SJSA1 (cell line): ENCODE measurements around the gene GLUD1. TPM values are rescaled to one million over a fixed set of nuclear protein-coding genes. Genes with fewer than 3 reads are reported as not detected.
"Not testable (repeated sequence)": the region's sequence is repeated elsewhere in the genome, so short reads cannot be mapped to it uniquely, and the experiment has no call there.

Experiments
- DNase-seq, 2 experiments: peaks; one replicate each; pipeline ENCODE4 v3.0.0-alpha.2; 2015 to 2020; ENCODE audit warnings: low spot score in 2 of 2, low read depth in 1 of 2
- H3K27ac ChIP-seq: fragments of 250-450 bp; sonication (Bioruptor Pico); 2 replicates; pipeline ENCODE4 v1.5.1; 2020; ENCODE audit warnings: mild to moderate bottlenecking, moderate library complexity
- H3K27me3 ChIP-seq: fragments of 250-450 bp; sonication (Bioruptor Pico); replicated peaks from 2 replicates; pipeline ENCODE4 v1.5.1; 2020; ENCODE audit warnings: mild to moderate bottlenecking, moderate library complexity
- H3K36me3 ChIP-seq: fragments of 250-450 bp; sonication (Bioruptor Pico); 2 replicates; pipeline ENCODE4 v1.5.1; 2020; ENCODE audit warnings: mild to moderate bottlenecking
- H3K4me1 ChIP-seq: fragments of 250-450 bp; sonication (Bioruptor Pico); replicated peaks from 2 replicates; pipeline ENCODE4 v1.6.1; 2021; ENCODE audit warnings: mild to moderate bottlenecking
- H3K4me3 ChIP-seq: fragments of 250-450 bp; sonication (Bioruptor Pico); 2 replicates; pipeline ENCODE4 v1.5.1; 2020; ENCODE audit warnings: mild to moderate bottlenecking
- H3K9me3 ChIP-seq: fragments of 250-450 bp; sonication (Bioruptor Pico); replicated peaks from 2 replicates; pipeline ENCODE4 v1.5.1; 2020; ENCODE audit warnings: mild to moderate bottlenecking
- total RNA-seq: library from RNA; depleted of rRNA; stranded (reverse); fragments of >200 nt; shearing (Covaris generic); gene quantifications from 2 replicates; pipeline ENCODE4 v1.2.3, GENCODE V29; 2014

The GLUD1 gene
- total RNA-seq, 1 experiment from 2014 or later, result 176 TPM

- H3K27me3 ChIP-seq, DNase-seq, H3K27ac ChIP-seq, H3K9me3 ChIP-seq, H3K4me3 ChIP-seq, H3K36me3 ChIP-seq: not testable (repeated sequence)
- H3K4me1 ChIP-seq, result peaks cover 29% of the 10 kb centered on the region
Observed at GRCh38 chr10:87080621-87081020, 14.0 kb downstream of the GLUD1 start.

GRCh38 chr10:87079106-87079836 is 15.4 kb downstream of the GLUD1 start:
- Histone ChIP-seq H3K4me3 (no peak overlapping the region), H3K9me3 (no peaks in the 10 kb centered on the region), H3K27ac (no peak overlapping the region), H3K36me3 (no peaks in the 10 kb centered on the region), H3K27me3 (no peaks in the 10 kb centered on the region), H3K4me1 (peaks cover 23% of the 10 kb centered on the region)
- no peak for DNase-seq

GRCh38 chr10:87076421-87076820 is 18.2 kb downstream of the GLUD1 start:
- H3K36me3 ChIP-seq, H3K27me3 ChIP-seq, H3K4me3 ChIP-seq, H3K27ac ChIP-seq, DNase-seq, H3K4me1 ChIP-seq, H3K9me3 ChIP-seq: not testable (repeated sequence)

GRCh38 chr10:87072449-87072848 is 22.2 kb downstream of the GLUD1 start:
- no peak for DNase-seq
- H3K27ac ChIP-seq, result no peak overlapping the region
- H3K27me3 ChIP-seq, result no peaks in the 10 kb centered on the region
- peaks cover 26% of the 10 kb centered on the region for H3K36me3 ChIP-seq
- no peak overlapping the region for H3K4me3 ChIP-seq
- no peaks in the 10 kb centered on the region for H3K9me3 ChIP-seq
- no peaks in the 10 kb centered on the region for H3K4me1 ChIP-seq

GRCh38 chr10:87068281-87068680 is 26.4 kb downstream of the GLUD1 start:
- no peak overlapping the region for H3K27ac ChIP-seq
- no peaks in the 10 kb centered on the region for H3K4me1 ChIP-seq
- DNase-seq, result no peak
- H3K27me3 ChIP-seq, result no peaks in the 10 kb centered on the region
- H3K36me3 ChIP-seq, result peaks cover 54% of the 10 kb centered on the region
- H3K9me3 ChIP-seq, result no peaks in the 10 kb centered on the region
- no peak overlapping the region for H3K4me3 ChIP-seq

- Histone ChIP-seq H3K9me3 (no peaks in the 10 kb centered on the region), H3K4me3 (no peak overlapping the region), H3K27me3 (no peaks in the 10 kb centered on the region), H3K27ac (no peak overlapping the region), H3K36me3 (peaks cover 61% of the 10 kb centered on the region), H3K4me1 (no peaks in the 10 kb centered on the region)
- no peak for DNase-seq
Observed at GRCh38 chr10:87066865-87067264, 27.8 kb downstream of the GLUD1 start.

GRCh38 chr10:87066178-87066577 is 28.5 kb downstream of the GLUD1 start:
- no peak for DNase-seq

GRCh38 chr10:87064651-87065050 is 30.0 kb downstream of the GLUD1 start:
- peaks cover 72% of the 10 kb centered on the region for H3K36me3 ChIP-seq
- no peaks in the 10 kb centered on the region for H3K27me3 ChIP-seq
- DNase-seq, result no peak
- H3K27ac ChIP-seq, result no peak overlapping the region
- no peak overlapping the region for H3K4me3 ChIP-seq
- H3K4me1 ChIP-seq, result no peaks in the 10 kb centered on the region
- H3K9me3 ChIP-seq, result no peaks in the 10 kb centered on the region

More at GRCh38 chr10:87066178-87066577, 28.5 kb downstream of the GLUD1 start:
- no peak overlapping the region for H3K4me3 ChIP-seq
- no peak overlapping the region for H3K27ac ChIP-seq
- H3K4me1 ChIP-seq, result no peaks in the 10 kb centered on the region
- no peaks in the 10 kb centered on the region for H3K9me3 ChIP-seq
- no peaks in the 10 kb centered on the region for H3K27me3 ChIP-seq
- peaks cover 68% of the 10 kb centered on the region for H3K36me3 ChIP-seq

GRCh38 chr10:87060280-87060928 is 34.2 kb downstream of the GLUD1 start:
- Histone ChIP-seq H3K4me1 (no peaks in the 10 kb centered on the region), H3K4me3 (no peak overlapping the region), H3K27me3 (no peaks in the 10 kb centered on the region), H3K36me3 (peaks cover 76% of the 10 kb centered on the region), H3K27ac (no peak overlapping the region), H3K9me3 (no peaks in the 10 kb centered on the region)
- DNase-seq, result no peak

- no peak for DNase-seq
- no peaks in the 10 kb centered on the region for H3K4me1 ChIP-seq
- no peaks in the 10 kb centered on the region for H3K27me3 ChIP-seq
- H3K27ac ChIP-seq, result no peak overlapping the region
- H3K4me3 ChIP-seq, result no peak overlapping the region
- no peaks in the 10 kb centered on the region for H3K9me3 ChIP-seq
- peaks cover 78% of the 10 kb centered on the region for H3K36me3 ChIP-seq
Observed at GRCh38 chr10:87059401-87059800, 35.2 kb downstream of the GLUD1 start.

- Histone ChIP-seq H3K4me3 (no peak overlapping the region), H3K9me3 (no peaks in the 10 kb centered on the region), H3K27me3 (no peaks in the 10 kb centered on the region), H3K36me3 (peaks cover 84% of the 10 kb centered on the region), H3K27ac (no peak overlapping the region), H3K4me1 (no peaks in the 10 kb centered on the region)
- no peak for DNase-seq
Observed at GRCh38 chr10:87058171-87058570, 36.5 kb downstream of the GLUD1 start.

GRCh38 chr10:87054373-87055295 is 40.0 kb downstream of the GLUD1 start:
- Histone ChIP-seq H3K4me1 (no peaks in the 10 kb centered on the region), H3K9me3 (no peaks in the 10 kb centered on the region), H3K36me3 (peaks cover 80% of the 10 kb centered on the region), H3K4me3 (no peak overlapping the region), H3K27me3 (no peaks in the 10 kb centered on the region), H3K27ac (no peak overlapping the region)
- no peak for DNase-seq

GRCh38 chr10:87053577-87054181 is 41.0 kb downstream of the GLUD1 start:
- Histone ChIP-seq H3K36me3 (peaks cover 78% of the 10 kb centered on the region), H3K27ac (no peak overlapping the region), H3K27me3 (no peaks in the 10 kb centered on the region), H3K4me3 (no peak overlapping the region), H3K9me3 (no peaks in the 10 kb centered on the region), H3K4me1 (no peaks in the 10 kb centered on the region)
- no peak for DNase-seq
